LNCAP (cell line): ENCODE results near the gene TUFT1.

ENCODE experiments used
- CTCF ChIP-seq: fragments of 450-650 bp; IDR thresholded peaks from 2 replicates; pipeline ENCODE4 v1.5.1; 2017; ENCODE audit warnings: mild to moderate bottlenecking

Gene TUFT1

DNA sequence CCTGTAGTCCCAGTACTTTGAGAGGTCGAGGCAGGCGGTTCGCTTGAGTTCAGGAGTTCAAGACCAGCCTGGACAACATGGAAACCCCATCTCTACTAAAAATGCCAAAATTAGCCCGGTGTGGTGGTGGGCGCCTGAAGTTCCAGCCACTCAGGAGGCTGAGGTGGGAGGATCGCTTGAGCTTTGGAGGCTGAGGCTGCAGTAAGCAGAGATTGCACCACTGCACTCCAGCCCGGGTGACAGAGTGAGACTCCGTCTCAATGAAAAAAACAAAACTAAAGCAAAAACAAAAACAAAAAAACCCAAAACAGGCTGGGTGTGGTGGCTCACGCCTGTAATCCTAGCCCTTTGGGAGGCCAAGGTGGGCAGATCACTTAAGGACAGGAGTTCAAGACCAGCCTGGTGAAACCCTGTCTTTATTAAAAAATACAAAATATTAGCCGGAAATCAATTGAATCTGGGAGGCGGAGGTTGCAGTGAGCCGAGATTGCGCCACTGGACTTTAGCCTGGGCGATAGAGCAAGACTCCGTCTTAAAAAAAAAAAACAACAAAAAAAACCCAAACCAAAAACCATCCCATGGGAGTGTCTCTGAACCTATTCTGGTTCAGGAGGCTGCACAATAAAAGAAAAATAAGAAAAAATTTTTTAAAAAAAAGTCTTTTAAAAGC lies 30.6 kb upstream of the TUFT1 start:
- no peak for TF ChIP-seq CTCF

- no peak for TF ChIP-seq CTCF
Measured at GRCh38 chr1:151510020-151510405, 30.1 kb upstream of the TUFT1 start.

GRCh38 chr1:151510614-151510956 lies 29.5 kb upstream of the TUFT1 start:
- TF ChIP-seq CTCF = no peak

DNA sequence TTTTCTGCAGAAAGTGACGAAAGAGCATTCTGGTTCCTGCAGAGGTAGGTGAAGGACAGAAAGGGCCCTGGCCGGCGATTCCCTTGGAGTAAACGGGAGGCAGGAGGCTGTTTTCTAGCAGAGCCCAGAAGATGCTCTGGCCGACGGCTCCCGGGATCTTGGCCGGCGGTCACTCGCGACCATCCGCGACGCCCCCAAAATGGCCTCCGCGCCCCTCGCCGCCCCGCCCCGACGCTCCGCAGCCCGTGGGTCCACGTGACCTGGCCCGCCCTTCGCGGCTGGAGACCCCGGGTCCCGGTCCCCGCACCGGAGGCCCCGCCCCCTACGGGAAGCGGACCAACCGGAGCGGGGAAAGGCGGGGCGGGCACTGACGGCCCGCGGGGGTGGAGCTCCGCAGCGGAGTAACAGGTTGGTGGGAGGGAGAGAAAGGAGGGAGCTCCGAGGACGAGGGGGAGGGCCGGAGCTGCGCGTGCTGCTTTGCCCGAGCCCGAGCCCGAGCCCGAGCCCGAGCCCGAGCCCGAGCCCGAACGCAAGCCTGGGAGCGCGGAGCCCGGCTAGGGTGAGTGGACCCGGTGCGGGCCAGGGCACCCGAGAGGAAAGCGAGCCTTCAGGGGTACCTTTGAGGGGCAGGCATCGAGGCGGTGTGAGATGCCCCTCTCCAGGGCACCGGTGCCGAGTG lies 29.0 kb upstream of the TUFT1 start, which contains the start of gene CGN:
Gene CGN (plus strand): TSS at position 431 of the 679 bp plus-strand sequence. CDS start 7,133 bp downstream, outside the sequence.
- no peak for TF ChIP-seq CTCF

- peak; percentile 23; the same call in 1 of the 2 replicates for TF ChIP-seq CTCF
Measured at GRCh38 chr1:151511636-151512215, 28.4 kb upstream of the TUFT1 start.

- TF ChIP-seq CTCF = no peak
Measured at GRCh38 chr1:151512326-151512725, 27.8 kb upstream of the TUFT1 start.

DNA sequence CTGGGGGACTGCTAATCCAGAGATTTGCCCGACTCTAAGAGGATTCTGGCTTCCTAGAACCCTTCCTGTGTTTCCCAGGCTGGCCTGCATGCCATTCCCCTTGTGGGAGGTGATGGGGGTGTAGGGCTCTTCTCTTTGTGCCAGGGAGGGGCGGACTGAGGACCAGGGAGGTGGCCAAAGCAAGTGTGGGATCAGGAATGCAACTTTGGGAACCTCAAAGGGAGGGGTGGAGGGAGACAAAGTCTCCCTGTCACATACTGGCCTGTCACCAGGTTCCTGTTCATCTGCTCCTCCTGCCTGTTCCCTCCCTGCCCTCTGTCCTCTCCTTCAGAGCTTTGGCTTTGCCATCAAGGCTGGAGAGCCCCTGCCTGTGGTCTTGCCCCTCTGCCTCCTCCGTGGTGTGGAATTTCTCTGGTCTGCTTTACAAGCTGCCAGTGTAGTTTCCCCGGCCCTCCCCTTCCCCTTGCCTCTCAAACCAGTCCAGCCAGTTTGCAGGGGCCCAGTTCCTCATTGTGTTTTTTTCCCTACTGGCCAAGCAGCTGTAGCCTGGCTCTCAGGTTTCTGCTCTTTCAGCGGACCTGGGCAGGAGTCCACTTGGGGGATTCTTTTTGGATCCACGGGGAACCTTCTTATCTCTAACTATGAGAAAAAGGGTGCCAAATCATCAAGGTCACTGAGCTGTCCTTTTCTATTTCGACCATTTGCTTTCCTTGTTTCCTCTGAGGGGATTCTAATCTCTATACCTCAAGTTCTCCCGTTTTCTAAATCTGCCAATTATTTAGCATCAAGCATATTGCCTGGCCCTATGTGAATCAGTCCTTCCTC lies 27.1 kb upstream of the TUFT1 start:
- no peak for TF ChIP-seq CTCF
